Activated naive CD8-positive, alpha-beta T cell (primary cell): ENCODE results near the gene CRISPLD2.

Experiments used
- H3K27ac Mint-ChIP-seq: one replicate; pipeline ENCODE4 v1.8.0; 2021; ENCODE audit warnings: mixed read lengths
- H3K27me3 Mint-ChIP-seq: one replicate; pipeline ENCODE4 v1.8.0; 2021; ENCODE audit warnings: mixed read lengths
- H3K36me3 Mint-ChIP-seq: one replicate; pipeline ENCODE4 v1.8.0; 2021; ENCODE audit warnings: mixed read lengths
- H3K4me1 Mint-ChIP-seq: one replicate; pipeline ENCODE4 v1.8.0; 2021; ENCODE audit warnings: low read depth, mixed read lengths
- H3K4me3 Mint-ChIP-seq: one replicate; pipeline ENCODE4 v1.8.0; 2021; ENCODE audit warnings: mild to moderate bottlenecking, mixed read lengths
- H3K9me3 Mint-ChIP-seq: one replicate; pipeline ENCODE4 v1.8.0; 2021; ENCODE audit warnings: low read depth, mixed read lengths

CRISPLD2 gene

DNA sequence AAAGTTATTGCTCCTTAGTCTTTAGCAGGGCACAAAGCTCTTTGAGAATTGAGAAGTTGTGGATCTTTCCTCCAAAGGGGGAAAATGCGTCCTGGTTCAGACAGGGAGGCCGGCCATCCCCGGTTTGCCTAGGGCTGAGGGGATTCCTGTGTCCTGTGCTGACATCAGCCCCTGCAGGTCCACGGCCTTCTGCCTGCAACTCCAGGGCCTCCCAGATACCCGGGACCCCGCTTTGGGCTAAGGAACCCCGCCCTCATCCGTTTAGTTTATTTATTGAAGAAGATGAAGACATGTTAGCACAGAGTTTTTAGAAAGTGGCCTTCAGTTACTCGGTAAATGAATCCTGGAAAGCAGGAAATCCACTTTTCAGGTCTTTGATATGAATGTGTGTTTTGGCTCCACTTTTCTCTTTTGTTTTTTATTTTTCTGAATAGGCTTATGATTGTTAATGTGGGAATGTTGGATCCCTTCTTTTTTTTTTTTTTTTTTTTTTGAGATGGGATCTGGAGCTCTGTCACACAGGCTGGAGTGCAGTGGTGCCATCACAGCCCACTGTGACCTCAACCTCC, 65.6 kb downstream of the CRISPLD2 start:
- Mint-ChIP-seq H3K27me3 (peaks cover 2% of the 10 kb centered on the region), H3K36me3 (no peaks in the 10 kb centered on the region), H3K27ac (no peak overlapping the region), H3K4me3 (no peak overlapping the region), H3K4me1 (peaks cover 6% of the 10 kb centered on the region), H3K9me3 (no peaks in the 10 kb centered on the region)

DNA sequence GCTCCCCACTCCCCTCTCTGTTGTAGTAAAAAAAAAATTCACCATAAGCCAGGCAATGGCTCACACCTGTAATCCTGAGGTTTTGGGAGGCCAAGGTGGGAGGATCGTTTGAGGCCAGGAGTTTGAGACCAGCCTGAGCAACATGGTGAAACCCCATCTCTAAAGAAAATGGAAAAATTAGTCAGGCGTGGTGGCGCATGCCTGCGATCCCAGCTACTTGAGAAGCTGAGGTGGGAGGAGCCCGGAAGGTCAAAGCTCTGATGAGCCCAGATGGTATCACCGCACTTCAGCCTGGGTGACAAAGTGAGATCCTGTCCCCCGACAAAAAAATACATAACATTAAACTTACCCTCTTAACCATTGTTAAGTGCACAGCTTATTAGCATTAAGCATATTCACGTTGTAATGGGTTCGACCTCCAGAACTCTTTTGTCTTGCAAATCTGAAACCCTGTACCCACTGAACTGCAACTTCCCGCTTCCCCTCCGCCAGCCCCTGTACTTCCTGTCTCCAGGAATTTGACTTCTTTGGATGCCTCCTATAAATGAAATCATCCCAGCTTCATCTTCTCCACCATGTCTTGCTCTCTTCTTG, 66.8 kb downstream of the CRISPLD2 start:
- Mint-ChIP-seq H3K4me3 (no peak overlapping the region), H3K9me3 (no peaks in the 10 kb centered on the region), H3K36me3 (no peaks in the 10 kb centered on the region), H3K4me1 (peaks cover 6% of the 10 kb centered on the region), H3K27me3 (peaks cover 2% of the 10 kb centered on the region), H3K27ac (no peak overlapping the region)

DNA sequence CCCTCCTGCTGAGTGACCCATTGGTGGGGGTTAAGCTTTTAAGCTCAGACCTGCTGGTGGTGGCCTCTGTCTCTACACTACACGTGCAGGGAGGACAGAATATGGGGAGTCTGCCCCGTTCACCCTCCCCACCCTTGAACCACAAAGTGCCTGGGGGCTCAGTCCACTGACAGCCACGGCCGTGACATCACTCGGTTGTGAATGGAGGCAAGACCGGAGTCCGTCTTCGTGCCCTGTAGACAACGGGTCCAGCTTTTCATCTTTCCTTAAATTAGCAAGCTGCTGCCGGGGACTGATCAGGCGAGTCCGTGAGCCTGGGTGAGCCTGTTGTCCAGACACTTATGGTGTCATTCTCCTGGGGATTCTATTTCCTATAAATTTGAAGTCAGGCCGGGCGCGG, 67.4 kb downstream of the CRISPLD2 start:
- Mint-ChIP-seq H3K27ac (no peak overlapping the region), H3K9me3 (no peaks in the 10 kb centered on the region), H3K4me3 (no peak overlapping the region), H3K36me3 (no peaks in the 10 kb centered on the region), H3K4me1 (peaks cover 6% of the 10 kb centered on the region), H3K27me3 (peaks cover 2% of the 10 kb centered on the region)

DNA sequence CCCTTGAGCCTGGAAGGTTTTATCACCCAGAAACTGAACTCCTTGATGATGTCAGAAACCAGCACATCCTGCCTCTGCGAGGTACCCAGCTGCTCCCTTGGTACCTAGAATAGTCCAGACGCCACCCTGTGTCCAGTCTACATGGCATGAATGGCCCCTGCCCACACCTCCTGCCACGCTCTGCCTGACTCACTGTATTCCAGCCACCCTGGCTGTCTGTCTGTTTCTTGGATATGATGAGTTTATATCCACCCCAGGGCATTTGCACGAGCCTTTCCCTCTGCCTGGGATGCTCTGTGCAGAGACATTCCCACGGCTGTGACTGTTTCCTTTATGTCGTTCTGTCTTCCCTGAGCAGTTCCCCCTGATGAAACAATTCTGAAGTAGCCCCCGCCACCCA, 68.7 kb downstream of the CRISPLD2 start:
- Mint-ChIP-seq H3K36me3 (no peaks in the 10 kb centered on the region), H3K27me3 (peaks cover 2% of the 10 kb centered on the region), H3K27ac (no peak overlapping the region), H3K4me1 (peaks cover 6% of the 10 kb centered on the region), H3K4me3 (no peak overlapping the region), H3K9me3 (no peaks in the 10 kb centered on the region)

DNA sequence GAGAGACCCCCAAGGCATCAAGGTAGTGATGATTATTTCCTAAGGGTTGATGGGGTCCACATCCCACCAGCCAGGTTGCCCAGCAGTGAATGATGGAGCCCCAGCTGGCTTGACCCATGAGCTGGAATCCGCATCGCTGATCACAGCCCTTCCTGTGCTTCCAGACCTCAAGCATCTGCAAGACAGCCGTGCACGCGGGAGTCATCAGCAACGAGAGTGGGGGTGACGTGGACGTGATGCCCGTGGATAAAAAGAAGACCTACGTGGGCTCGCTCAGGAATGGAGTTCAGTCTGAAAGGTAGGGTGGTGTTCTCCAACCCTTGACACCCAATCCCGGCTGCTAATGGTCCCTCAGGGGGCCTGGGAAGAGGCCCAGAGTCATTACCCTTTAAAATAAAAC, 69.3 kb downstream of the CRISPLD2 start:
- Mint-ChIP-seq H3K27me3 (peaks cover 2% of the 10 kb centered on the region), H3K4me3 (no peak overlapping the region), H3K4me1 (peaks cover 6% of the 10 kb centered on the region), H3K36me3 (no peaks in the 10 kb centered on the region), H3K27ac (no peak overlapping the region), H3K9me3 (no peaks in the 10 kb centered on the region)

DNA sequence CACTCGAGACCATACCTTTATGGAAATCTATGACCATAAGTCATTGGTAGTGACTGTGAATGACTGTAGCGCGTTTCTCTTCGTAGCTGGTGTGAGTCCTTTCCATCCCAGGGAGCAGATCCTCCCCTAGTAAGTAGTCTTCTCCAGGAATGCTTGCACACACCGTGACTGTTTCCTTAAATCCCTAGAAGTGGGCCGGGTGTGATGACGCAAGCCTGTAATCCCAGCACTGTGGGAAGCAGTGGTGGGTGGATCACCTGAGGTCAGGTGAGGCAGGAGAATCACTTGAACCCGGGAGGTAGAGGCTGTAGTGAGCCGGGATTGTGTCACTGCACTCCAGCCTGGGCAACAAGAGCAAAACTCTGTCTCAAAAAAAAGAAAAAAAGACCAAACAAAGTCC, 70.6 kb downstream of the CRISPLD2 start:
- peaks cover 2% of the 10 kb centered on the region for H3K27me3 Mint-ChIP-seq
- H3K4me1 Mint-ChIP-seq = no peaks in the 10 kb centered on the region
- no peaks in the 10 kb centered on the region for H3K9me3 Mint-ChIP-seq
- H3K27ac Mint-ChIP-seq = no peak overlapping the region
- no peaks in the 10 kb centered on the region for H3K36me3 Mint-ChIP-seq
- H3K4me3 Mint-ChIP-seq = no peak overlapping the region

DNA sequence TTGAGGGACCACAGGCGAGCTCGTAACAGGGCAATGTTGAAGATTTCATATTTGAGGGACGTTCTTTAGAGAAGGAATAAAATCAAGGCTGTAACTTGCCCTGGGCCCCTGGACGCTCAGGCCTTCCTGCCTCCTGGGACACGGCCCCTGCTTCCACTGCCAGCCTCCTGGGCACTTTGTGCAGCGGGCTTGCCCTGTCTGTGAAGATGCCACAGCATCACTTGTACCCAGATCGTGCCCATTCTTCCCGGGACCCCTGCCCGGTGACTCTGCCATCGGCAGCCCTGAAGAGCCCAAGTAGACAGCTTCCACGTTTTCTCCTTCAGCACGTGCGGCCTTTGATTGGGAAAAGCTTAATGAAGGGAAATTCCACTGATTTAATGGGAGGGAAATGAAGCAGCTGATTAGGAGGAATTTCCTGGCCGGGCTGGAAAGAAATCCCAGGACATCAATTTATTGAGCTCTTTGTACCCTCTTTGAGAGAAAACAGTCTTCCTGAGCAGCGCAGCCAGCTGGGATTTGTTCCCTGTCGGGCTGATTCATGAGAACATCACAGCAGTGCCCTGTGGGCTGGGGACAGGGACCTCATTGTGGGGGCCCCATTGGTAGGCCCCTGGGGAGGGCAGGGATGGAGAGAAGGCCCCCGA, 71.5 kb downstream of the CRISPLD2 start:
- no peaks in the 10 kb centered on the region for H3K36me3 Mint-ChIP-seq

DNA sequence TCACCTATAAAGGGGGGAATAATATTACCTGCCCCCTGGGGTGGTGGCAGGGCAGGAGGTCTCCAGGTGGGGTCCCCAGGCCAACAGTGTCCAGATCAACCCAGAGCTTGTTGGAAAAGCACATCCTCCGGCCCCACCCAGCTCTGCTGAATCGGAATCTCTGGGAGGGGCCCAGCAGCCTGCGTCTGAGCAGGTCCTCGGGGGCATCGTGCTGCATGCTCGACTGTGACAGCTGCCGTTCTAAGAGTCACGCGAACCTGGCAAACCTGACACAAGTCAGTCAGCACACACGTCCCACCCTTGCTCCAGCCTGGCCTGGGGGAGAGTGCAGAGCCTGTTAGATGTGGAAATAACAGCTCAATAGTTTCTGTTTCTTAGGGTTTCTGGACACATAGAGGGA, 72.3 kb downstream of the CRISPLD2 start:
- H3K36me3 Mint-ChIP-seq = no peaks in the 10 kb centered on the region
- H3K4me1 Mint-ChIP-seq = no peaks in the 10 kb centered on the region
- H3K9me3 Mint-ChIP-seq = no peaks in the 10 kb centered on the region
- no peak overlapping the region for H3K27ac Mint-ChIP-seq
- no peak overlapping the region for H3K4me3 Mint-ChIP-seq
- H3K27me3 Mint-ChIP-seq = no peaks in the 10 kb centered on the region

More for the DNA sequence above, 71.5 kb downstream of the CRISPLD2 start:
- Mint-ChIP-seq H3K9me3 (no peaks in the 10 kb centered on the region), H3K4me1 (no peaks in the 10 kb centered on the region), H3K4me3 (no peak overlapping the region), H3K27me3 (peaks cover 1% of the 10 kb centered on the region), H3K27ac (no peak overlapping the region)

DNA sequence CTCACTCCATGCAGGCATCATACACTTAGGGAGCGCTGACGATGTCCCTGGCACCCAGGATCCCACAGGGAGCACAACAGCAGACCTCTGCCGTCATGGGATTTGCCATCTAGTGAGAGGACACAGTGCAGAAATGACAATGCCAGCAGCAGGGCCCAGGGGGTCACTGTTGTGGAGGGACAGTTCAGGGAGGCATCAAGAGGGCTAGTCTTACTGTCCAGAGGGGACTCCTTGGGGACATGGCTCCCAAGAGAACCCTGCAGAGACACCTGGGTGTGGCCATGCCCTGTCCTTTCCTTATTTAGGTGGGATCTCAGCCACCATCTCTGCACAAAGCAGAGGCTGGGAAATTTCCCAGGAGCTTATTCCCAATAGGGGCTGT, 73.7 kb downstream of the CRISPLD2 start:
- Mint-ChIP-seq H3K36me3 (no peaks in the 10 kb centered on the region), H3K27me3 (no peaks in the 10 kb centered on the region), H3K4me1 (no peaks in the 10 kb centered on the region), H3K27ac (no peak overlapping the region), H3K9me3 (no peaks in the 10 kb centered on the region), H3K4me3 (no peak overlapping the region)

DNA sequence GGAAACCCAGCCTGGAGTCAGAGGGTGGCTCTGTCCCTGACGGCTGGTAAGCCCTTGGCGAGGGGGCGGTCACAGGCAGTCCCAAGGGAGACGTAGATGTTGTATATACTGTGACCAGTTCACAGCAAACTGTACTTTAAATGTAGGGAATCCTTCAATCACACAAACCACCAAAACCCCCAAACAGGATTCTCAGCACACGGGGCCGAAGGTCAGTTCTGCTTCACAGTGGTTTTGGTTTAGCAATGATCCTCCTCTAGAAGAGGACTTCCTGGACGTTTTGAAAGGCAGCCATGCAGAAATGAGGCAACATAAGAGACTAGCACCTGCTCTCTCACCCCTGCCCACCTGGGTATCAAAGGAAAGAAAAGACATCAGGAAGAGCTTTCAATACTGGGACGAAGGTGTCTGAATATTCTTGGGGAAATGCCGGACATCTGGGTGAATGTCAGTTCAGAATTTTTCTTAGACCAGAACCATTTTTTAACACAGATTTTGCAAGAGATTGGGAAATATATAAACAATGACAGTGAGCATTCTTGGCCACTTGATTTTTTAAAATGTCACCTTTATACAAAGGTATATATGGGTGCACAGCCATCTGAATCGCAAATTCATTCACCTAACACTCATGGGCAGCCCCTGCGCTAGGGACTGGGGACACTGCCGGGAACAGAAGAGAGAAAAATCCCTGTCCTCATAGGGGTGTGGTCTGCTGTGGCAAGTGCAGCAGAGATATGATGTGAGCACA, 74.2 kb downstream of the CRISPLD2 start:
- Mint-ChIP-seq H3K27me3 (no peaks in the 10 kb centered on the region), H3K36me3 (no peaks in the 10 kb centered on the region), H3K9me3 (no peaks in the 10 kb centered on the region), H3K4me3 (no peak overlapping the region), H3K4me1 (no peaks in the 10 kb centered on the region), H3K27ac (no peak overlapping the region)

DNA sequence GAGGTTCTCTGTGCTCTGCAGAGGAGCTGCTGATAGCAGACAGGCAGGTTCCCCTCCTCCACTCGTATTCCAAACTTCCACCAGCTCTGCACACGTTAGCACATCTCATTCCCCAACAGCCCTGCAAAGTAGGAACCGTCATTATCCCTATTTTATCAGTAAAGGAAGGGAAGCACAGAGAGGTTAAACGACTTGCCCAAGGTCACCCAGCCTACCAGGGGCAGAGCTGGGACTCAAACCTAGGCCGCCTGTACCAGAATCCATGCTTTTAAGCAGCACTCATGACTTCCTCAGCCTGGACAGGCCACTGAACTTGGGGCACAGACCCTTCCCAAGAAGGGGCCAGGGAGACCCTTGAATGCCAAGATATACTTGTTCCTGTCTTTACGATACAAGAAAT, 75.2 kb downstream of the CRISPLD2 start:
- Mint-ChIP-seq H3K4me1 (no peaks in the 10 kb centered on the region), H3K27me3 (no peaks in the 10 kb centered on the region), H3K9me3 (no peaks in the 10 kb centered on the region), H3K36me3 (no peaks in the 10 kb centered on the region), H3K4me3 (no peak overlapping the region), H3K27ac (no peak overlapping the region)

DNA sequence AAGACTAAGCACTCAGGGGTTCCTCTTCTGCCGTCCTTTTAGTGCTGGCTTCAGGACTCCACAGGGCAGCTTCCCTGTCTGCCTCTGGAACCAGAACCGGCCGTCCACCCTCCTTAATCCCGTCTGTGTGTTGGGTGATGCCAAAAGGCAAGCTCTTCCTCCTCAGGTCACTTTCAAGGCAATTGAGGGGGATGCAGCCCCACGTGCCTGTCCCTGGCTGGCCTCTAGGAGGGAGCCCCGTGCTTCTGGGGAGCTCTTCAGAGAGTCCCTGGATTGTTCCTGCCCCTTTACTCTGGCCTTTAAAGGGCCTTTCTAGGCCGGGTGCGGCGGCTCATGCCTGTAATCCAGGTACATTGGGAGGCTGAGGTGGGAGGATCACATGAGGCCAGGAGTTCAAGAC, 77.1 kb downstream of the CRISPLD2 start:
- Mint-ChIP-seq H3K27ac (no peak overlapping the region), H3K4me3 (no peak overlapping the region), H3K9me3 (no peaks in the 10 kb centered on the region), H3K27me3 (no peaks in the 10 kb centered on the region), H3K36me3 (no peaks in the 10 kb centered on the region), H3K4me1 (no peaks in the 10 kb centered on the region)

DNA sequence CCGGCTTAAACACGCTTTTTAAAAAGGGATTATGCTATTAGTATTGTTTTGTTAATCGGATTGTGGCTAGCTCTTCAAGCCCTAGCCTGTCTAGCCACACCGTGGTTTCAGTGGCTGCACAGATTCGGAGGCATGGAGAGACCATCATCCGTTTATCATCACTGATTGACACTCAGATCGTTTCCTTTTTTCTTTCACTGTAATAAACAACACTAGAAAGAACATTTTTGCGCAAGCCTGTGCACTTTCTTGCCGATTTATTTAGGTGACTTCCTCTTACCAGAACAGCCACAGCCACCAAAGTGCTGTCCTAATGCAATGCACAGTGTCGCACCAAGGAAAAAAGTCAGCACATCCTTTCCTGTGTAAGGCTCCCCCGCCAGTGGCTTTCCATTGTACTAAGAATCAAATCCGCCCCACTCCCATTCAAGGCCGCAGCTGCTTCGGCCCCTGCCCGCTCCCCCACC, 78.2 kb downstream of the CRISPLD2 start:
- Mint-ChIP-seq H3K27ac (no peak overlapping the region), H3K4me3 (no peak overlapping the region), H3K27me3 (no peaks in the 10 kb centered on the region)

DNA sequence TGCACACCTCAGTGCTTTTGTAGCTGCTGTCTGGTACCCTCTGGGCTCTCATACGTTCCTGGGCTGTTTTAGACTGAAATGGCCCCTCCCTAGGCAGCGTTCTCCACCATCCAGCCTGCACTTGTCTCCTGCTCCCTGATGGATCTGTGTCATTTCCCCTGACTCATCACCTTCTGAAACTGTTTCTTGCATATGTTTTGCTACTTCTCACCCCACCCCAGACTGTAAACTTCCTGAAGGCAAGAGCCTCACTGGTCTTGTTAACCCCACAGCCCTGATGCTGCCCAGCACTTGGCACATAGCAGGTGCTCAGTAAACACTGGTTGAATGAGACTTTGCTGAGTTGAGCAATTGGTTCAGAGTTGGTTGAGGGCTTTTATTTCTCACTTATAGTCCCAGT, 78.7 kb downstream of the CRISPLD2 start:
- H3K4me1 Mint-ChIP-seq = no peaks in the 10 kb centered on the region
- no peaks in the 10 kb centered on the region for H3K9me3 Mint-ChIP-seq
- H3K36me3 Mint-ChIP-seq = no peaks in the 10 kb centered on the region
- H3K4me3 Mint-ChIP-seq = no peak overlapping the region
- no peak overlapping the region for H3K27ac Mint-ChIP-seq
- H3K27me3 Mint-ChIP-seq = no peaks in the 10 kb centered on the region

More for the DNA sequence above, 78.2 kb downstream of the CRISPLD2 start:
- Mint-ChIP-seq H3K9me3 (no peaks in the 10 kb centered on the region), H3K36me3 (no peaks in the 10 kb centered on the region), H3K4me1 (no peaks in the 10 kb centered on the region)

DNA sequence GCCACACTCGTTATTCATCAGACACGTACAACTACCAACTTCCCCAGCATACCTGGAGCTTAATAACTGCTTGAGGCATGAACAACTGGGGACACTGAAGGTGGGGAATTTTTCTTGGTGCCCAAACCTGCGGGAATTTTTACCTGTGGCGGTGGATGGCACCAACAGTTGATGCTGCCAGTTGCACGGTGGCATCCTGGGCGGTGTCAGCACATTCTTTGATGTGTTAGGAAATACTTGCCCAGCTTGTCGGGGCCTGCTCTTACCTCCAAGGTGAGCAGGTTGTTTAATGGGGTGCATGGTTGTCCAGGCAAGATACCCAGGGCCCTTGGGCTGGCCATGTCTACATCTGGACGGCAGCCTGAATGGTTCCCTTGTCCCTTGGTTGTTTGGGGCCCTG, 79.6 kb downstream of the CRISPLD2 start:
- H3K27me3 Mint-ChIP-seq = no peaks in the 10 kb centered on the region
- no peak overlapping the region for H3K4me3 Mint-ChIP-seq
- no peaks in the 10 kb centered on the region for H3K36me3 Mint-ChIP-seq
- H3K27ac Mint-ChIP-seq = no peak overlapping the region
- no peaks in the 10 kb centered on the region for H3K9me3 Mint-ChIP-seq
- no peaks in the 10 kb centered on the region for H3K4me1 Mint-ChIP-seq
